Hepatocyte (in vitro differentiated cells): Measurements from ENCODE around the gene GLYATL1B. TPM values are rescaled to one million over a fixed set of nuclear protein-coding genes. Genes with fewer than 3 reads are reported as not detected.

Experiments used
- DNase-seq: peaks from one replicate; pipeline ENCODE4 v3.0.0-alpha.2; 2016; ENCODE audit warnings: low spot score
- H2AFZ ChIP-seq: fragments of 200-600 bp; sonication (generic); 2 replicates; pipeline ENCODE4 v1.6.0; 2016; ENCODE audit warnings: antibody characterized with exemption, mild to moderate bottlenecking
- H3K27ac ChIP-seq: fragments of 200-600 bp; sonication (generic); 2 replicates; pipeline ENCODE4 v1.5.1; 2016; ENCODE audit warnings: mild to moderate bottlenecking
- H3K27me3 ChIP-seq: fragments of 200-600 bp; sonication (generic); 2 replicates; pipeline ENCODE4 v1.6.1; 2016
- H3K36me3 ChIP-seq: fragments of 200-600 bp; sonication (generic); replicated peaks from 2 replicates; pipeline ENCODE4 v1.5.1; 2016; ENCODE audit warnings: low read depth; ENCODE audit not compliant: insufficient read depth
- H3K4me1 ChIP-seq: fragments of 200-600 bp; sonication (generic); 2 replicates; pipeline ENCODE4 v1.5.1; 2016; ENCODE audit warnings: mild to moderate bottlenecking, moderate library complexity; ENCODE audit not compliant: insufficient read depth
- H3K4me2 ChIP-seq: fragments of 200-600 bp; sonication (generic); 2 replicates; pipeline ENCODE4 v1.6.0; 2016
- H3K4me3 ChIP-seq: fragments of 200-600 bp; sonication (generic); 2 replicates; pipeline ENCODE4 v1.5.1; 2016; ENCODE audit warnings: mild to moderate bottlenecking
- H3K79me2 ChIP-seq: fragments of 200-600 bp; sonication (generic); 2 replicates; pipeline ENCODE4 v1.6.0; 2017; ENCODE audit warnings: mild to moderate bottlenecking
- H3K9me2 ChIP-seq: fragments of 200-600 bp; sonication (generic); replicated peaks from 2 replicates; pipeline ENCODE4 v1.6.0; 2017; ENCODE audit warnings: mild to moderate bottlenecking; ENCODE audit not compliant: insufficient read depth
- H3K9me3 ChIP-seq: fragments of 200-600 bp; sonication (generic); 2 replicates; pipeline ENCODE4 v1.5.1; 2016; ENCODE audit warnings: low read depth, mild to moderate bottlenecking
- H4K20me1 ChIP-seq: fragments of 200-600 bp; sonication (generic); 2 replicates; pipeline ENCODE4 v1.6.0; 2016; ENCODE audit warnings: mild to moderate bottlenecking; ENCODE audit not compliant: insufficient read depth, poor library complexity, severe bottlenecking
- EZH2 ChIP-seq: fragments of 200-600 bp; sonication (generic); IDR thresholded peaks from 2 replicates; pipeline ENCODE4 v1.6.1; 2016; ENCODE audit warnings: antibody characterized with exemption, mild to moderate bottlenecking, borderline replicate concordance
- EZH2phosphoT487 ChIP-seq: fragments of 200-600 bp; sonication (generic); IDR thresholded peaks from one replicate; pipeline ENCODE4 v1.6.1; 2018; ENCODE audit warnings: antibody characterized with exemption, mild to moderate bottlenecking, low read depth, moderate library complexity; ENCODE audit not compliant: unreplicated experiment, severe bottlenecking
- WGBS: methylation state at CpG from one replicate; pipeline ENCODE4 v1.1.6; 2016; ENCODE audit warnings: low lambda C conversion rate; ENCODE audit errors: missing lambda C conversion rate; 5-methylcytosine and 5-hydroxymethylcytosine counted together
- polyA plus RNA-seq: library from polyadenylated mRNA; unstranded; fragments of >200 nt; fragmentation: Nextera tagmentation; extraction: Ambion mirVana; gene quantifications from 2 replicates; pipeline ENCODE4 v1.2.1, GENCODE V29; 2016
- total RNA-seq: library from RNA; depleted of rRNA; stranded (reverse); fragments of >200 nt; gene quantifications from 2 replicates; pipeline ENCODE4 v1.2.3, GENCODE V29; 2014
- TF ChIP-seq, protein P1 (sequence below): fragments of 200-600 bp; sonication (generic); IDR thresholded peaks from 2 replicates; pipeline ENCODE4 v1.5.1; 2016; ENCODE audit warnings: antibody characterized with exemption, mild to moderate bottlenecking; ENCODE audit not compliant: poor library complexity

The GLYATL1B gene
- total and polyA plus RNA-seq, 2 experiments from 2014 or later = 0.28 TPM; not detected in 1

DNA sequence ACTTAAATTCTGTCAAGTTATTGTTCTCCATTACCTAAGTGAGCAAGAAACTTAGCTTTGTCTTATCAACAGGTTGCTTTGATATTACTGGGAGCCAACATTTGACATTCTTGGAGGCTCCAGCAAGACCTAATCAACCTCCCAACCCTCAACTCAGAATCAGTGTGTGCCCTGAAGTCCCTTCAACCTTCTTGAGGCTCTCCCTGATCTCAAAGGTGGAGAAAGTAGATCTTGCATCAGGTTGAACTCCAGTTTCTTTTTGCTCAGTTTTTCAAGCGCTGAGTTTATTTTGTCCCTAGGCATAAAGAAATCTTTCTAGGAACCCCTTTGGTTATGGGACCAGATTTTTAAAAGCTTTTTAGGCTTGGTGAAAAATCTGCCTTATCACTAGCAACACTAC lies 58.0 kb downstream of the GLYATL1B start:
- no peaks in the 10 kb centered on the region for H3K9me2 ChIP-seq
- peak overlapping the region; percentile 71 for H3K4me3 ChIP-seq
- no peaks in the 10 kb centered on the region for H3K27me3 ChIP-seq
- DNase-seq = no peak
- H3K27ac ChIP-seq = peak overlapping the region; percentile 97
- TF ChIP-seq EZH2 (no peak), EZH2phosphoT487 (no peak)
- TF ChIP-seq, protein P1, sequence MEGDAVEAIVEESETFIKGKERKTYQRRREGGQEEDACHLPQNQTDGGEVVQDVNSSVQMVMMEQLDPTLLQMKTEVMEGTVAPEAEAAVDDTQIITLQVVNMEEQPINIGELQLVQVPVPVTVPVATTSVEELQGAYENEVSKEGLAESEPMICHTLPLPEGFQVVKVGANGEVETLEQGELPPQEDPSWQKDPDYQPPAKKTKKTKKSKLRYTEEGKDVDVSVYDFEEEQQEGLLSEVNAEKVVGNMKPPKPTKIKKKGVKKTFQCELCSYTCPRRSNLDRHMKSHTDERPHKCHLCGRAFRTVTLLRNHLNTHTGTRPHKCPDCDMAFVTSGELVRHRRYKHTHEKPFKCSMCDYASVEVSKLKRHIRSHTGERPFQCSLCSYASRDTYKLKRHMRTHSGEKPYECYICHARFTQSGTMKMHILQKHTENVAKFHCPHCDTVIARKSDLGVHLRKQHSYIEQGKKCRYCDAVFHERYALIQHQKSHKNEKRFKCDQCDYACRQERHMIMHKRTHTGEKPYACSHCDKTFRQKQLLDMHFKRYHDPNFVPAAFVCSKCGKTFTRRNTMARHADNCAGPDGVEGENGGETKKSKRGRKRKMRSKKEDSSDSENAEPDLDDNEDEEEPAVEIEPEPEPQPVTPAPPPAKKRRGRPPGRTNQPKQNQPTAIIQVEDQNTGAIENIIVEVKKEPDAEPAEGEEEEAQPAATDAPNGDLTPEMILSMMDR = no peak
- peaks cover 37% of the 10 kb centered on the region for H3K4me1 ChIP-seq
- H3K4me2 ChIP-seq = peak overlapping the region; percentile 96
- WGBS = 92% methylated on average over 1 of the region's 1 CpG
- H3K79me2 ChIP-seq = peaks cover 27% of the 10 kb centered on the region
- no peaks in the 10 kb centered on the region for H4K20me1 ChIP-seq
- no peaks in the 10 kb centered on the region for H3K36me3 ChIP-seq
- H3K9me3 ChIP-seq = no peaks in the 10 kb centered on the region
- peak overlapping the region; percentile 35 for H2AFZ ChIP-seq

Other genes with a start within 250 kb of the GLYATL1B start
- 0.36 and 0.90 TPM in 2 replicates for gene GLYATL2, start 241.6 kb upstream of the GLYATL1B start, total RNA-seq
- not detected in 2 replicates for gene GLYATL2, start 241.6 kb upstream of the GLYATL1B start, polyA plus RNA-seq
- gene GLYATL1, start 146.8 kb upstream of the GLYATL1B start, total RNA-seq = 34.1 and 46.7 TPM in 2 replicates
- gene GLYATL1, start 146.8 kb upstream of the GLYATL1B start, polyA plus RNA-seq = 2.6 and 6.9 TPM in 2 replicates
- gene FAM111B, start 20.9 kb downstream of the GLYATL1B start, total RNA-seq = 4.2 and 5.4 TPM in 2 replicates
- gene FAM111B, start 20.9 kb downstream of the GLYATL1B start, polyA plus RNA-seq = 1.8 and 2.2 TPM in 2 replicates
- 36.8 and 43.2 TPM in 2 replicates for gene FAM111A, start 56.5 kb downstream of the GLYATL1B start, total RNA-seq
- gene FAM111A, start 56.5 kb downstream of the GLYATL1B start, polyA plus RNA-seq = 16.8 and 20.0 TPM in 2 replicates
- 26.2 and 27.5 TPM in 2 replicates for gene DTX4, start 85.8 kb downstream of the GLYATL1B start, total RNA-seq
- 13.6 and 15.4 TPM in 2 replicates for gene DTX4, start 85.8 kb downstream of the GLYATL1B start, polyA plus RNA-seq
- gene MPEG1, start 126.6 kb downstream of the GLYATL1B start, total RNA-seq = 0.04 and 0.57 TPM in 2 replicates
- gene MPEG1, start 126.6 kb downstream of the GLYATL1B start, polyA plus RNA-seq = not detected in 2 replicates